ENCODE measurements around the gene ADH7. TPM values are rescaled to one million over a fixed set of nuclear protein-coding genes. Genes with fewer than 3 reads are reported as not detected.

The ADH7 gene
- total and polyA plus RNA-seq, 2 of the 4 experiments (the other 2 are of a cell fraction) = not detected

DNA sequence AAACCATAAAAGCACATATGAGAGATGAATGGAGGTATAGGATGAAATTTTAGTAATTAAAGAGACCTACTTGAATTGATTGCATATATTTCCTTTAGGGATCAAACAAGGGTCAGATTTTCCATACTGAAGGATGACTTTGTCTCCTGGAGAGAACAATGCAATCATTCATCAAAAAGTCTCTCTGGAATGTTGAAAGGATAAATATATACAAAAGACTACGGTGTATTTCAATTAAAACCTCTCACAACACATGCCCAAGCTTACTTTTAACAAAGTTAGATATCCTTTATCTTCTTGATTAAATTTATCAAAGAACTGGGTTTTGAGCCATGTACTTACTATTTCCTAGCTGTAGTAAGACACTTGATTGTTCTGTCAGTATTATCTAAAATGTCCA lies 36.8 kb upstream of the ADH7 start:
- TF ChIP-seq USF2 (IDR thresholded peaks at IDR 0.05; ENCODE audit: low read depth, low read length) (no peak), SMC3 (IDR thresholded peaks at IDR 0.05; ENCODE audit: low read depth, low read length) (no peak), MXI1 (IDR thresholded peaks at IDR 0.05; ENCODE audit: borderline replicate concordance, low read depth, low read length) (no peak), FOS (IDR thresholded peaks at IDR 0.05; ENCODE audit: low read depth, low read length) (no peak), NFE2L2 (IDR thresholded peaks at IDR 0.05; ENCODE audit: low read depth, low read length) (no peak), POLR2A (IDR thresholded peaks at IDR 0.05; ENCODE audit: low read depth, low read length) (no peak), BHLHE40 (IDR thresholded peaks at IDR 0.05; ENCODE audit: low read depth, low read length) (no peak), RAD21 (IDR thresholded peaks at IDR 0.05; ENCODE audit: low read length) (no peak), CHD1 (IDR thresholded peaks at IDR 0.05; ENCODE audit: low read depth, low read length) (no peak), MAZ (IDR thresholded peaks at IDR 0.05; ENCODE audit: borderline replicate concordance, low read depth, low read length) (no peak), RFX5 (IDR thresholded peaks at IDR 0.05; ENCODE audit: low read depth, low read length) (no peak), RCOR1 (IDR thresholded peaks at IDR 0.05; ENCODE audit: insufficient replicate concordance, low read length) (no peak), MAFK (IDR thresholded peaks at IDR 0.05; ENCODE audit: low read depth, low read length) (no peak)
- TF ChIP-seq, protein P1, sequence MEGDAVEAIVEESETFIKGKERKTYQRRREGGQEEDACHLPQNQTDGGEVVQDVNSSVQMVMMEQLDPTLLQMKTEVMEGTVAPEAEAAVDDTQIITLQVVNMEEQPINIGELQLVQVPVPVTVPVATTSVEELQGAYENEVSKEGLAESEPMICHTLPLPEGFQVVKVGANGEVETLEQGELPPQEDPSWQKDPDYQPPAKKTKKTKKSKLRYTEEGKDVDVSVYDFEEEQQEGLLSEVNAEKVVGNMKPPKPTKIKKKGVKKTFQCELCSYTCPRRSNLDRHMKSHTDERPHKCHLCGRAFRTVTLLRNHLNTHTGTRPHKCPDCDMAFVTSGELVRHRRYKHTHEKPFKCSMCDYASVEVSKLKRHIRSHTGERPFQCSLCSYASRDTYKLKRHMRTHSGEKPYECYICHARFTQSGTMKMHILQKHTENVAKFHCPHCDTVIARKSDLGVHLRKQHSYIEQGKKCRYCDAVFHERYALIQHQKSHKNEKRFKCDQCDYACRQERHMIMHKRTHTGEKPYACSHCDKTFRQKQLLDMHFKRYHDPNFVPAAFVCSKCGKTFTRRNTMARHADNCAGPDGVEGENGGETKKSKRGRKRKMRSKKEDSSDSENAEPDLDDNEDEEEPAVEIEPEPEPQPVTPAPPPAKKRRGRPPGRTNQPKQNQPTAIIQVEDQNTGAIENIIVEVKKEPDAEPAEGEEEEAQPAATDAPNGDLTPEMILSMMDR (conservative IDR thresholded peaks at IDR 0.05; ENCODE audit: low read depth, low read length) = no peak
- H3K4me2 ChIP-seq (ENCODE audit: low read depth, low read length) = no peak overlapping the region
- POLR2A ChIA-PET (ENCODE audit: unreplicated experiment) = no interaction called here

More for the DNA sequence above, 36.8 kb upstream of the ADH7 start:
- H3K56ac ChIP-seq (ENCODE audit: extremely low read depth, insufficient read depth, low read length) = no peak overlapping the region
- no peak overlapping the region for H3K4ac ChIP-seq (ENCODE audit: low read depth, low read length)
- H3K27me3 ChIP-seq (ENCODE audit: control insufficient read depth, insufficient read depth, low read length) = no peaks in the 10 kb centered on the region; the same call in 1 of the 2 replicates
- dilution Hi-C loops (cut with HindIII; ENCODE audit: low sequenced_read_pairs, unreplicated experiment) = no loop called here
- H4K5ac ChIP-seq (ENCODE audit: low read depth, low read length) = no peak overlapping the region
- no peak overlapping the region for H3K23ac ChIP-seq (ENCODE audit: low read depth, low read length)
- no peak overlapping the region for H2BK20ac ChIP-seq (ENCODE audit: low read depth, low read length)
- ATAC-seq (ENCODE audit: low read depth) = no peak
- H3K36me3 ChIP-seq (ENCODE audit: control insufficient read depth, insufficient read depth, low read length) = no peaks in the 10 kb centered on the region
- H2AK9ac ChIP-seq (replicated peaks; ENCODE audit: low read depth, low read length, poor library complexity) = no peak overlapping the region
- H3K4me1 ChIP-seq (ENCODE audit: control insufficient read depth, insufficient read depth, low read length) = no peaks in the 10 kb centered on the region
- in situ Hi-C loops (cut with MboI; ENCODE audit: low sequenced_read_pairs) = no loop called here
- no peak overlapping the region for H2BK120ac ChIP-seq (ENCODE audit: low read depth, low read length)
- intact Hi-C loops (cut with micrococcal nuclease) = no loop called here
- no peak overlapping the region for H2AK5ac ChIP-seq (ENCODE audit: low read depth, low read length)
- no TSS peak for BruUV-seq (replicated peaks)
- no peak overlapping the region for H4K8ac ChIP-seq (ENCODE audit: low read depth in 2 of 2, low read length in 2 of 2)
- no peak for DNase-seq
- no peaks in the 10 kb centered on the region for H3K9me3 ChIP-seq (ENCODE audit: control insufficient read depth, insufficient read depth, low read length)
- H3K79me1 ChIP-seq (ENCODE audit: low read depth in 1 of 2, low read length in 2 of 2) = no peaks in the 10 kb centered on the region
- CTCF ChIA-PET = interaction anchor here (1.0 kb wide), 1 partner anchor 624 kb away, joined by 3 read pairs; no protein-coding TSS in a partner anchor
- WGBS, 2 experiments (ENCODE audit: extremely low coverage in 2 of 2, insufficient read length in 1 of 2) = no CpG with 5 or more reads among the region's 1 CpG
- H4K91ac ChIP-seq (ENCODE audit: insufficient read depth, low read depth, low read length) = no peak overlapping the region
- H3K18ac ChIP-seq (ENCODE audit: low read depth, low read length) = no peak overlapping the region
- H3K9me1 ChIP-seq (ENCODE audit: insufficient read depth, low read length) = no peaks in the 10 kb centered on the region
- no peak overlapping the region for H2AFZ ChIP-seq (replicated peaks; ENCODE audit: low read length, poor library complexity)
- H3K9ac ChIP-seq (ENCODE audit: low read depth, low read length) = no peak overlapping the region
- no peak overlapping the region for H2BK15ac ChIP-seq (ENCODE audit: low read depth, low read length)
- no peak overlapping the region for H2BK5ac ChIP-seq (ENCODE audit: low read depth, low read length, poor library complexity, severe bottlenecking)
- no peaks in the 10 kb centered on the region for H4K20me1 ChIP-seq (ENCODE audit: insufficient read depth, low read length)
- H3K4me3 ChIP-seq (ENCODE audit: insufficient read depth, low read depth, low read length) = no peak overlapping the region
- no peak overlapping the region for H3K14ac ChIP-seq (replicated peaks; ENCODE audit: low read depth, low read length)
- H3K27ac ChIP-seq (ENCODE audit: insufficient read depth, low read length) = no peak overlapping the region
